ENCODE results near the gene PITPNM1. TPM values are rescaled to one million over a fixed set of nuclear protein-coding genes. Genes with fewer than 3 reads are reported as not detected.
"Not testable (repeated sequence)": the region's sequence is repeated elsewhere in the genome, so short reads cannot be mapped to it uniquely, and the experiment has no call there.

The PITPNM1 gene
- total and polyA plus RNA-seq, 2 experiments from 2014 or later = 10.8 to 30.7 TPM

DNA sequence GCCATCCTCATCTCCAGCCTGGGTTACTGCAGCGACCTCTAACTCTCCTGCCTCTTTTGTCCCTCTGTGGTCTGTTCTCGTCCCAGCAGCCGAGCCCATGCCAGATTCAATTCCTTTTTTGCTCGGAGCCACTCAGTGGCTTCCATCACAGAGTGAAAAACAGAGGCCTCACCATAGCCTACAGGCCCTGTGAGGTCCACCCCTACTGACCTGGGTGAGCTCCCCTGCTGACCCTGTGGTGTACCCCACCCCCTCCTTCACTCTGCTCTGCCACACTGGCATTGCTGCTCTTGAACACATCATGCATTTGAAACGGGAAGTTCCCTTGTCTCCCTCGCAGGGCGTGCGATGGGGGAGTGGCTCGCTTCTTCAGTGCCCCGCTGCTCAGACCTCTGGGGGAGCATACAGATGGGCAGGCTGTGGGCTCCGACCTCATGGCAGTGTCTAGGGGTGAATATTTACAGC is 20.3 kb downstream of the PITPNM1 start:
- no peak overlapping the region for H2AFZ ChIP-seq
- no peak overlapping the region for H3K9ac ChIP-seq
- WGBS, 2 experiments (ENCODE audit: low coverage in 1 of 2, low lambda C conversion rate in 2 of 2, missing lambda C conversion rate in 2 of 2) = 79 to 82% methylated on average over 7 to 11 of the region's 11 CpGs
- no peak for TF ChIP-seq EZH2phosphoT487 (IDR thresholded peaks at IDR 0.05; ENCODE audit: insufficient read depth, low read depth)
- TF ChIP-seq EZH2 (IDR thresholded peaks at IDR 0.05; ENCODE audit: insufficient read depth, poor library complexity, severe bottlenecking) = no peak
- H3K9me2 ChIP-seq (ENCODE audit: insufficient read depth) = no peaks in the 10 kb centered on the region
- no peak for DNase-seq
- H3K36me3 ChIP-seq (ENCODE audit: low read depth) = no peaks in the 10 kb centered on the region
- H3F3A ChIP-seq (ENCODE audit: insufficient read depth) = no peaks in the 10 kb centered on the region
- H3K4me1 ChIP-seq (ENCODE audit: insufficient read depth) = peaks cover 7% of the 10 kb centered on the region; the same call in 1 of the 2 replicates
- H3K27me3 ChIP-seq (replicated peaks; ENCODE audit: insufficient read depth) = no peaks in the 10 kb centered on the region
- no peak overlapping the region for H3K4me2 ChIP-seq (ENCODE audit: unreplicated experiment)
- no peak overlapping the region for H3K27ac ChIP-seq
- H3K4me3 ChIP-seq = no peak overlapping the region
- peaks cover 24% of the 10 kb centered on the region for H3K79me2 ChIP-seq (ENCODE audit: insufficient read depth)
- no peaks in the 10 kb centered on the region for H4K20me1 ChIP-seq (ENCODE audit: insufficient read depth)
- H3K9me3 ChIP-seq (ENCODE audit: low read depth) = no peaks in the 10 kb centered on the region
- in situ Hi-C loops (cut with MboI) = no loop called here

DNA sequence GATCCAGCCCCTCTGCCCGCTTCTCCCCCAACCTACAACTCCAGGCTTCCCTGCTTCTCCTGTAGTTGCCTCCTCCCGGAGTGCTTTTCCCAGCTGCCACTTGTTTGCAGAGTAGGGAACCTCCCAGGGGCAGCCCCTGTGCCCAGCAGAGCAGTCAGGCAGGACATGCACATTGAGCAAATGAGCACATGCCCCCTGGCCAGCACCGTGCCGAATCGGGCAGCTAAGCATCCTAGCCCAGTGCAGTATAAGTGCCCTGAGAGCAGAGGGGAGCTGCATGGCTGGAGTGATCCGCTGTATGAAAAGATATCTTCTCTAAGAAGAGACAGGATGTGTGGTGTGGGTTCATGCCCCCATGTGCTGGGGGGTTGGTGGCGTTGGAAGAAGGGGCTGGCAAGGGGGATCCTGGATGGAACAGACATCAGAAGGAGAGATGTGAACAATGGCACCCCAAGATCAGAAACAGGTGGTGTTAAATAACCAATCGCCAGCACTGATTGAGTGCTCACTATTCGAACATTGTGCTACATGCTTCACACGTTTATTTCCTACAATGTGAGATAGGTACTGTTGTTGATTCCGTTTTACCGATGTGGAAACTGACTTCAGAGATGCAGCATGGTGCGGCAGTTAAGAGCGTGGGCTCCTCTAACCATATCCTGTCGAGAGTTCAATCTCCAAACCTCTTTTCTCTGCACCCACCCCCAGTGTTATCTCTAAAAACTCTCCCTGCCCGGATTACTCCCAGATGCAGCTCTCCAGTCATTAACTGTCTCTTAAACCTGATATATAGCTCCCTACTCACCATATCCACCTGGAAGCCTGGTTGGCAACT is 21.1 kb downstream of the PITPNM1 start:
- peaks cover 24% of the 10 kb centered on the region for H3K79me2 ChIP-seq (ENCODE audit: insufficient read depth)
- no peak overlapping the region for H3K9ac ChIP-seq
- no peak for TF ChIP-seq EZH2phosphoT487 (IDR thresholded peaks at IDR 0.05; ENCODE audit: insufficient read depth, low read depth)
- no peak for TF ChIP-seq EZH2 (IDR thresholded peaks at IDR 0.05; ENCODE audit: insufficient read depth, poor library complexity, severe bottlenecking)
- no peak overlapping the region for H2AFZ ChIP-seq
- no peaks in the 10 kb centered on the region for H3K9me2 ChIP-seq (ENCODE audit: insufficient read depth)
- no peaks in the 10 kb centered on the region for H3K36me3 ChIP-seq (ENCODE audit: low read depth)
- H3K27me3 ChIP-seq (replicated peaks; ENCODE audit: insufficient read depth) = no peaks in the 10 kb centered on the region
- H3K9me3 ChIP-seq (ENCODE audit: low read depth) = no peaks in the 10 kb centered on the region
- no peaks in the 10 kb centered on the region for H4K20me1 ChIP-seq (ENCODE audit: insufficient read depth)
- H3K4me3 ChIP-seq = peak overlapping the region; percentile 85
- DNase-seq = no peak
- in situ Hi-C loops (cut with MboI) = no loop called here
- H3K4me2 ChIP-seq (ENCODE audit: unreplicated experiment) = peak overlapping the region; percentile 95
- peaks cover 7% of the 10 kb centered on the region; the same call in 1 of the 2 replicates for H3K4me1 ChIP-seq (ENCODE audit: insufficient read depth)
- no peaks in the 10 kb centered on the region for H3F3A ChIP-seq (ENCODE audit: insufficient read depth)
- H3K27ac ChIP-seq = no peak overlapping the region
- 89% methylated on average over 16 of the region's 16 CpGs for WGBS, 2 experiments (ENCODE audit: low coverage in 1 of 2, low lambda C conversion rate in 2 of 2, missing lambda C conversion rate in 2 of 2)

DNA sequence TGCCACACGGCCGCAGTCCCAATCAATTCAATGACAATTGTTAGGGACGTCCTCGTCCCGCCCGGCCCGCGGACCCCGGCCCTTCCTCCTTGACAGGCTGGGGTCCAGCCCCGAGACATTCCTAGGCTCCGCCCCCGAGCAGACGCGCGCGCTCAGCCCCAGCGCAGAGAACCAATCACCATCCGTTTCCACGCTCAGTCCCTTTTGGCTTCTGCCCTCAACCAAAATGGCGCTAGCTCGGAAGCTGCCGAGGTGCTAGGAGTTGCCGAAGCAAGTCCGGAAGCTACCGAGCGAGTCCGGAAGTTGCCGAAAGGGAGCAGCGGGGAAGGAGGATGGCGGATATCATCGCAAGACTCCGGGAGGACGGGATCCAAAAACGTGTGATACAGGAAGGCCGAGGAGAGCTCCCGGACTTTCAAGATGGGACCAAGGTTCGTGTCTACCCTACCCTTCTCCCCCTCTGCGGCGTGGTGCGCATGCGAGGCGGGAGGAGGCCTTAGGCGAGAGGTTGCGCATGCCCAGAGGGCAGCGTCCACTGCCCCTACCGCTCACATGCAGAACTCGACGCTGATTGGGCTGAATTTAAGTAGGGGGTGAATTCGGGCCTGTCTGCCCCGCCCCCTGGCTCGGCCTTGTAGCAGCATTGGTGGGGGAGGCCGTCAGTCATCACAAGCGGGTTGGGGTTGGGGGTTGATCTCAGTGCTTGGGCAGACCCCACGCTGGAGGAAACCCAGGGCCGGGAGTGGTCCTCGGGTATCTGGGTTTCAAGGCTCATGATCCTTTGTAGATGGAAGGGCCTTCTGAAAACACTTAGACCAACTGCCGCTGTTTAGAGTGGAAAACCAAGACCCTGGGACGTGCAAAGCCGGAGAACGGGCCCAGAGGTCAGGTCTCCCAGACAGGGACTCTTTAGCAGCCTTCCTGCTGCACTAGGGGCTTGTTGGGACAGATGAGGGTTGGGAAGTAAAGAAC is 22.1 kb downstream of the PITPNM1 start, which contains the start of gene AIP:
TSS of gene AIP (plus strand) at position 200 of the 972 bp plus-strand sequence. CDS start at position 333, 133 bp downstream.
- peak; percentile 99 for DNase-seq
- peak within 1 kb of the TSS; percentile 85 for H3K4me3 ChIP-seq
- peak within 1 kb of the TSS; percentile 97 for H2AFZ ChIP-seq
- H3K4me2 ChIP-seq (ENCODE audit: unreplicated experiment) = peak within 1 kb of the TSS; percentile 95
- no peaks in the 10 kb centered on the region for H3K36me3 ChIP-seq (ENCODE audit: low read depth)
- H3K27me3 ChIP-seq (replicated peaks; ENCODE audit: insufficient read depth) = no peaks in the 10 kb centered on the region
- peak within 1 kb of the TSS; percentile 50 for H3K27ac ChIP-seq
- H3K9ac ChIP-seq = peak within 1 kb of the TSS; percentile 86
- H3K79me2 ChIP-seq (ENCODE audit: insufficient read depth) = peaks cover 24% of the 10 kb centered on the region
- peaks cover 7% of the 10 kb centered on the region; the same call in 1 of the 2 replicates for H3K4me1 ChIP-seq (ENCODE audit: insufficient read depth)
- no peaks in the 10 kb centered on the region for H4K20me1 ChIP-seq (ENCODE audit: insufficient read depth)
- no peaks in the 10 kb centered on the region for H3K9me2 ChIP-seq (ENCODE audit: insufficient read depth)
- no peaks in the 10 kb centered on the region for H3K9me3 ChIP-seq (ENCODE audit: low read depth)
- no peak for TF ChIP-seq EZH2phosphoT487 (IDR thresholded peaks at IDR 0.05; ENCODE audit: insufficient read depth, low read depth)
- TF ChIP-seq EZH2 (IDR thresholded peaks at IDR 0.05; ENCODE audit: insufficient read depth, poor library complexity, severe bottlenecking) = no peak
- H3F3A ChIP-seq (ENCODE audit: insufficient read depth) = no peaks in the 10 kb centered on the region
- in situ Hi-C loops (cut with MboI) = no loop called here
- 10 to 11% methylated on average over 57 to 60 of the region's 60 CpGs for WGBS, 2 experiments (ENCODE audit: low coverage in 1 of 2, low lambda C conversion rate in 2 of 2, missing lambda C conversion rate in 2 of 2)

DNA sequence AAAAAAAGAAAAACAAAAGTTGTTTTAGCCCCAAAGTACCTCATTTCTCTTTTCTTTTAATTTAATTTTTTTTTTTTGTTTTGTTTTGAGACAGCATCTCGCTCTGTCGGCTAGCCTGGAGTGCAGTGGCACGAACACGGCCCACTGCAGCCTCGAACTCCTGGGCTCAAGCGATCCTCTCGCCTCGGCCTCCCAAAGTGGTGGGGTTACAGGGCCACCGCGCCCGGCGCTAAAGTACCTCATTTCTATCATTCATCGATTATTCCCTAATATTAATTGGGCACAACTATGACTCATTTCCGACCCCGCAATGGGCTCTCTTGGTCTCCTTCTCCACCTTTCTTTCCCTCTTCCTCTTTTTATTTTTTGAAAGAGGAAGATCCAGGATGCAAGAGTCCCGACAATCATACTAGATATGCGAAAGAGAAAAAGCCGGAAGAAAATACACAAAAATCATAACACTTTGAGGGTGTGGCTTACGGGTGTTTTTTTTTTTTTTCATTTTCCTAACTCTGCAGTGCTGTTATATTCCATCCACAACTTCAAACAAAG is 22.8 kb downstream of the PITPNM1 start:
- in situ Hi-C loops (cut with MboI) = no loop called here
- no peaks in the 10 kb centered on the region for H3K27me3 ChIP-seq (replicated peaks; ENCODE audit: insufficient read depth)

DNA sequence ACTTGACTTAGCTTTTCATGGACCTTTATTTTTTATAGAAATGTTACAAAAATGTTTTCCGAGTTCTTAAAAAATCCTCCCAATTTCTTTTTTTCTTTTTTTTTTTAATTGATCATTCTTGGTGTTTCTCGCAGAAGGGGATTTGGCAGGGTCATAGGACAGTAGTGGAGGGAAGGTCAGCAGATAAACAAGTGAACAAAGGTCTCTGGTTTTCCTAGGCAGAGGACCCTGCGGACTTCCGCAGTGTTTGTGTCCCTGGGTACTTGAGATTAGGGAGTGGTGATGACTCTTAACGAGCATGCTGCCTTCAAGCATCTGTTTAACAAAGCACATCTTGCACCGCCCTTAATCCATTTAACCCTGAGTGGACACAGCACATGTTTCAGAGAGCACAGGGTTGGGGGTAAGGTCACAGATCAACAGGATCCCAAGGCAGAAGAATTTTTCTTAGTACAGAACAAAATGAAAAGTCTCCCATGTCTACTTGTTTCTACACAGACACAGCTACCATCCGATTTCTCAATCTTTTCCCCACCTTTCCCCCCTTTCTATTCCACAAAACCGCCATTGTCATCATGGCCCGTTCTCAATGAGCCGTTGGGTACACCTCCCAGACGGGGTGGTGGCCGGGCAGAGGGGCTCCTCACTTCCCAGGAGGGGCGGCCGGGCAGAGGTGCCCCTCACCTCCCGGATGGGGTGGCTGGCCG is 27.7 kb downstream of the PITPNM1 start:
- H3K79me2 ChIP-seq (ENCODE audit: insufficient read depth); H3K9ac ChIP-seq; DNase-seq; H3K27me3 ChIP-seq (replicated peaks; ENCODE audit: insufficient read depth); in situ Hi-C loops (cut with MboI); H3K9me2 ChIP-seq (ENCODE audit: insufficient read depth); H2AFZ ChIP-seq; H3F3A ChIP-seq (ENCODE audit: insufficient read depth); H3K9me3 ChIP-seq (ENCODE audit: low read depth); H3K27ac ChIP-seq; H3K4me1 ChIP-seq (ENCODE audit: insufficient read depth); H3K36me3 ChIP-seq (ENCODE audit: low read depth); H4K20me1 ChIP-seq (ENCODE audit: insufficient read depth); H3K4me2 ChIP-seq (ENCODE audit: unreplicated experiment); H3K4me3 ChIP-seq: not testable (repeated sequence)
- 67 to 76% methylated on average over 14 of the region's 16 CpGs for WGBS, 2 experiments (ENCODE audit: low coverage in 1 of 2, low lambda C conversion rate in 2 of 2, missing lambda C conversion rate in 2 of 2)

More for the DNA sequence above, 22.8 kb downstream of the PITPNM1 start:
- H2AFZ ChIP-seq = peak overlapping the region; percentile 97
- H3K9me2 ChIP-seq (ENCODE audit: insufficient read depth) = no peaks in the 10 kb centered on the region
- peak overlapping the region; percentile 85 for H3K4me3 ChIP-seq
- DNase-seq = no peak
- peak overlapping the region; percentile 95 for H3K4me2 ChIP-seq (ENCODE audit: unreplicated experiment)
- H3K9ac ChIP-seq = peak overlapping the region; percentile 86
- TF ChIP-seq EZH2phosphoT487 (IDR thresholded peaks at IDR 0.05; ENCODE audit: insufficient read depth, low read depth) = no peak
- no peak for TF ChIP-seq EZH2 (IDR thresholded peaks at IDR 0.05; ENCODE audit: insufficient read depth, poor library complexity, severe bottlenecking)
- no peaks in the 10 kb centered on the region for H4K20me1 ChIP-seq (ENCODE audit: insufficient read depth)
- H3K9me3 ChIP-seq (ENCODE audit: low read depth) = no peaks in the 10 kb centered on the region
- no peaks in the 10 kb centered on the region for H3K36me3 ChIP-seq (ENCODE audit: low read depth)
- H3K79me2 ChIP-seq (ENCODE audit: insufficient read depth) = peaks cover 24% of the 10 kb centered on the region
- H3K4me1 ChIP-seq (ENCODE audit: insufficient read depth) = peaks cover 7% of the 10 kb centered on the region; the same call in 1 of the 2 replicates
- H3F3A ChIP-seq (ENCODE audit: insufficient read depth) = no peaks in the 10 kb centered on the region
- H3K27ac ChIP-seq = peak overlapping the region; percentile 50
- WGBS, 2 experiments (ENCODE audit: low coverage in 1 of 2, low lambda C conversion rate in 2 of 2, missing lambda C conversion rate in 2 of 2) = 25% methylated on average over 19 of the region's 19 CpGs
